NCI-H524 (cell line): Measurements from ENCODE around the gene FOXC1.
A peak's percentile ranks its signal among the peaks of the same experiment; 100 is the strongest.

Experiments used
- DNase-seq, 2 experiments: peaks; one replicate each; lab custom pipeline; 2025; lab: John Stamatoyannopoulos, UW

FOXC1 gene

GRCh38 chr6:1600063-1600763 lies 9.5 kb upstream of the FOXC1 start:
- no peak for DNase-seq

GRCh38 chr6:1600764-1601157 lies 9.0 kb upstream of the FOXC1 start:
- DNase-seq = no peak

- no peak for DNase-seq
Measured at GRCh38 chr6:1601158-1602048, 8.3 kb upstream of the FOXC1 start.

DNA sequence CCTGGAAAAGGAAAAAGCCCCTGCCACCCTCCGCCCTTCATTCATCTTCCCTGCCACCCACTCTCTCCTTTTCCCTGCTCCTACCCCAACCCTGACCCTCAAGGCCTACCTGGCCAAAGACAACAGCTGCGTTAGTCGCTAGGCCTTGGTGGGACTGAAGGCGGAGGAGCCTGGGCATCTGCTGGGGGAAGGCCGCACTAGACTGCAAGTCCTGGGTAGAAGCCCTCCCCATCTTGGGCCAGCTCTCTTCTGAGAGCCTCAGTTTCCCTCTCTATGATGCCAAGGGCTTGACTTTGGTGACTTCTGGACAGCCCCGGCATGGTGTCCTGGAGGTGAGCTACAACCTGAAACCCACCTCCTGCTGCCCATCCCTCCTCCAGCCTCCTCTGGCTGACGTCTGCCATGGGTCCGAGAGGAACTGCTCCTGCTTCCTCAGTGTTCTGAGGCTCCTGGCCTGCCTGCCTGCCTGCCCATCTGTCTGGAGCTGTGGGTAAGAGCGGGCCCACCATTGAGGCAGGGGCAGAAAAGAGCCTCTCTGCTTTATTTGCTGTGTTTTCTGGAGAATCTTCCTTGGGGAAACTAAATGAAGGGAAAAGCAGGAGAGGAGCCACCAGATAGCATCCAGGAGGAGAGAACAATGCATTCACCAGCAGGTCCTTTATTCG lies 7.5 kb upstream of the FOXC1 start:
- DNase-seq = no peak

DNA sequence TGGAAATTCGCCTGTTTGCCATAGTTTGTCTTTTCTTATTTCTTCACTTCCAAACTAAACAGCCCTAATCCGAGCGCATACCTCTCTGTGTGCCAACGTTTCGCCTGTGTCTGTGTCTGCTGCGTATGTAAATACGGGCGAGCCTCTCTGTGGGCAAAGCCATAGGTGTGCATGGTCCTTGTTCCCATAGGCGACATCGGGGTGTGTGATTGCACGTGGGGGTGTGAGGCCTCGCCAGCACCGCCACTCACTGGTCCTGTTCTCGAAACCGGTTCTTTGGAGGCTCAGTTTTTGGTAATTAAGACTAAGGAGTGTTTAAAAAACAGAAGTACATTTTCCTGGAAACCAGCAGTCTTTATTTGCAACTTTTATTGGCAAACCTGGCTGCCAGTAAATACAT lies 6.0 kb upstream of the FOXC1 start:
- DNase-seq = no peak

DNA sequence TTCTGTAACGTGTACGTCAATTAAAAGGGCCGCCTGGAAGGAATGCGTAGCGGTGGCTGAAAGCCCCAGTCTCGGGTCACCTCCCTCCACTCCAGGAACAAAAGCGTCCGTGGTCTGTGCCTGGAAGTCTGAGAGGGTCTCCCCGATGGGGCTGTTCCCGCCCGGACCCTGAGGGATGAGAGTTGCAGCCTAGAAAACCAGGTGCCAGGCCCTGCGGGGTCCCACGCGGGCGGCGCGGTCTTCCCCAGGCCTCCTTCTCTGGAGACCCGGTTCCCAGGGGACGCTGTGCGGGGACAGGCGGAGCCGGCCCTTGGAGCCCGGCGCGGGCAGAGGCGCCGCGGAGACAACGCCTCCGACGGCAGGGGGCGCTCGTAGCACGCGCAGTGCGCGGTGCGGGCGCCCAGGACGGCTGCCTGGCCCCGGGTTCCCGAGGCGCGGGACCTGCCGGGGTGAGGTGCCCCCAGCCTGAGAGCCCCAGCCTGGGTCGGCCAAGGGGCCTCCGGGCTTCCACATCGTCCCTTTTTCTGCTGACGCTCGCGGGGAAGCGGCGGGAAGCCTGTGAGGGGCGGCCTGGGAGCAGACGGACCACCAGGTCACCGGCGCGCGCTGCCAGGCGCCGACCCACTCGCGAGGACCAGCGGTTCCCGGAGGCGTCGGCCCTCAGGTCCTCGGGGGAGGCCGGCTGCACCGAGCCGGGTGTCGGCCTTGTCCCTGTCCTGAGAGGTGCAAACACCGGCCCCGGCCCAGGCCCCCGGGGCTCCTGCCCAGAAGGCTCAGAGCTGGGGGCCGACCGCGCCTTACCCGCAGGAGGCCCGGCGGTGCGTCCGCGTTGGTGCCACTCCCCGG lies 5.3 kb upstream of the FOXC1 start:
- peak; percentile 19 to 78 for DNase-seq

DNA sequence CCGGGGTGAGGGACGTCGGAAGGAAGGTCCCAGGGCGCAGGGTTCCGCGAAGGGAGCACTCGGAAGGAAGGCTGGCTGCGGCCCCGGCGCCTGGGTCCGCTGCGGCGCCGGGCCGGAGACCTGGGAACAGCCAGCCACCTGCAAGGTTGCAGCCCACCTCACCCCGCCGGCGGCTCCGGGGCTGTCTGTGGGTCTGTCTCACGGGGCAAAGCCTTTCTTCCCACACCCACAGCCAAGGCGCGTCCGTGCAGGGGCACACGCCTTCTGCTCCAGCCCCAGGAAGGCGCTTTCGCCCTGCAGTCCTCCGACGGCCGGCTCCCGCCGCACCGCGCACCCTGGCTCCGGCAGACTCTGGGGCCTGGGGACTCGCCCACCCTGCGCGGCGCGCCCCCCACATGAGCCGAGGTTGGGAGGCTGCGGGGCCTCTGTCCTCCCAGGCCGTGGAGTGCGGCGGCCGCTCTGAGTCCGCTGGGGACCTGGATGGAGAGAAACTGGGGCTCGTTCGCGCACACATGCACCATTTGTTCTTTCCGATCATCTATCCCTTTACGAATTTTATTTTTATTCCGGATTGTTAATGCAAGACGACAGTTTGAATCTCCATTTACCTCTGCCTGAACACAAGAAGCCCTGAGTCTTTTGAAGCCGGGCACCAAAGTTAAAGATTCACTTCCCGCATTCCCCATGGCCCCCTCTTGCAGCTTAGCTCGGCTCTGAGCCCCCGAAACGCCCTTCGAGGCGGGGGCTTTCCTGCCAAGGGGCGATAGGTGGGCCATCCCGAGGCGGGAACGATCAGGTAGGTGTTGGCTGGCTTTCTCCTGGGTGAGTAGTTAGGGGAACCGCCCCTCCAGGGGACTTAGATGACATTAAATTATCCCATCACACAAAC lies 4.5 kb upstream of the FOXC1 start:
- DNase-seq = peak in 1 of 2 experiments; percentile 28

GRCh38 chr6:1605893-1606779 lies 3.6 kb upstream of the FOXC1 start:
- DNase-seq = peak in 1 of 2 experiments; percentile 46

DNA sequence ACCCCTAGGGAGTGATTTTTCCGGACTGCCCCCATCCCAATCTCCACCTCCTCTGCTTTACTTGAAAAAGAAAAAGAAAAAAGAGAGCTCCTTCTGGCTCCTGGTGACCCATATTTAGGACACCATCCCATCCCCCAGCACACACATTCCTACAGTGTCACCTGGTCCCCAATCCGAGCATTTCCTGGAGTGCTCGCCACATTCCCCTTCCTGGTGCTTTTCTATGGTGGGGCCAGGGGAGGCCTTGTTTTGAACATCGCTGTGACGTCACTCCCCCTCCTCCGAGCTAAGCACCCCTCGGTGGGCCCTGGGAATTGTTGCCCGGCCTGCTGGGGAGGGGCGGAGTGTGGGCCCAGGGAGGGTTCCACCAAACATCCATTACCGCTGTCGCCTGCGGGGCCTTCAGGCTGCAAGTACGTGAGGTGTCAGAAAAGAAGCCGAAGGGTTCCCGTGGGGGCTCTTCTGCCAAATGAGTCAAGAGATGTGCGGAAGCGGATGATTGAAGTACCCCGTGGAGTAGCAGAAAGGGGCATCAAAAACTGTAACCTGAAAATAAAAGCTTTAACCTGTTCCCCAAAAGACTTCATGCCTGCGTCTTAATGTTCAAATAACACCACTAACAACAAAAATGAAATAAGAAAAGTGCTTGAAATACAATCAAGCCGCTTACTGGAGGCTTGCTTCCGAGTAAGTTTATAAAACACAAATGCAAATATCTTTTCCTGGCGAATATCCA lies 2.8 kb upstream of the FOXC1 start:
- DNase-seq = peak in 1 of 2 experiments; percentile 40

DNA sequence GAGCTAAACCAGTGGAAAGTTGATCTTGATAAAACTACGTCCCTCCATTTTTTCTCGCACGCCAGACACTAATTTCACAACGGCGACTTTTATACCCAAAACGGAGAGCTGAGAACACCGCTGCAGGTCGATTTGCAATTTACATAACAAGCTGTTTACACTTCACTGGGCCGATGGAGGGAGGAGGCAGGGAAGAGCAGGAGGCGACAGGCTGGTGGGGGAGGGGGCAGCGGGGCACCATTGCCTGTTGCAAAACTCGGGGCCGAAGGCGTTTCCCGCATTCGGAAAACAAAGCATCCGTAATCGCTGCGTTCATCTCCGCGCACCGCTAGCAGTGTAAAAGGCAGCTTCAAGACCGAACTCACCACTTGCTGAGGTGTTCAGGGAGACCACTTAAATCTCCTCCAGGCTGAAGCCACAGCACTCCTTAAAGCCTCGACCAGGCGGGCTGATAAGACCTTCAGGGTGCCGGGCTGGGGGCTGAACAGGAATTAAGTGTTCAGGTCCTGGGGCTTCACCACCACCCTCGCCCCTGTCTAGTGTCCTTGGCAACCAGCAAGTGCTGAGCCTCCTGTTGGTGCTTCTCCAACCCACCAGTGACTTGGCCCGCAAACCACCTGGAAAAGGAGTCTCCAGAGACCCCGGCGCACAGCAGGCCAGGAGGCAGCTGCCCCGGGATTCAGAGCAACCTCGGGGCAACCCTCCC lies 2.0 kb upstream of the FOXC1 start:
- DNase-seq = peak; percentile 35 to 71

DNA sequence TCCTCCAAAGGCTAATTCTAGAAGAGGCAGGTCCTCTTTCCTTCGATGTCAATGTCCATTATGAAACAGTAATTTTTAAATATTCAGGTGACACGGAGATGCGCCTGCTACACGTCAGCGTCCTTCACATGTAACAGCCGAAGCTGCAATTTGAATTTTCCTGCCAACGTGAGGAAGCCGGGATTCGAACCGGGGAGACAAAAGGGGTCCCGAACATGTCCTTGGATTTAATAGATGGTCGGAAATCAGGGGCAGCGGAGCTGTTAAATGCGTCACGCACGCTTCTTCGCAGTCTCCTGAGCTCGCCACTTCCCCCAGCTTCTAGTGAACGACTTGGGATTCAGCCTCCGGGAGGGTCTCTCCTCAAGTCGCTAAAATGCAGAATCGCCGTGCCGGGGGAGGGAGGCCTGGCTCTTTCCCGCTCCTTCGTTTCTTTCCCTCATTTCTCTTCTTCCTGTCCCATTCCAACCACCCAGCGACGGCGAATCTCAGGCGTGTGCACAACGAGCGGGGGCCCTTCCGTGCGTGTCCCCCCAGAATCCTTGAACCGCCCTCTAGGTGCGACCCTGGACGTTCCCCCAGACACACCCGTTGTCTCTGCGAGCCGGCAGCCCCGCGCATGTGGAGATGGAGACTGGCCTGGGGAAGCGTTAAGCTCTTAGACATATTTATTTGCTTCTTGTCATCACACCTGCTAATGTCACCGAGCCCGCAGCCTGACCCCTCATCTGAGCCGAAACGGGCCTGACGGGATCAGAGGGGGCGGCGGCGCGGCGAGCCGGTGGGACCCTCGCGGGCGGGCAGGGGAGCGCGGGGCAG lies 1.3 kb upstream of the FOXC1 start:
- DNase-seq = peak in 1 of 2 experiments; percentile 39

- peak in 1 of 2 experiments; percentile 18 for DNase-seq
Measured at GRCh38 chr6:1609041-1609647, 571 bp upstream of the FOXC1 start.

DNA sequence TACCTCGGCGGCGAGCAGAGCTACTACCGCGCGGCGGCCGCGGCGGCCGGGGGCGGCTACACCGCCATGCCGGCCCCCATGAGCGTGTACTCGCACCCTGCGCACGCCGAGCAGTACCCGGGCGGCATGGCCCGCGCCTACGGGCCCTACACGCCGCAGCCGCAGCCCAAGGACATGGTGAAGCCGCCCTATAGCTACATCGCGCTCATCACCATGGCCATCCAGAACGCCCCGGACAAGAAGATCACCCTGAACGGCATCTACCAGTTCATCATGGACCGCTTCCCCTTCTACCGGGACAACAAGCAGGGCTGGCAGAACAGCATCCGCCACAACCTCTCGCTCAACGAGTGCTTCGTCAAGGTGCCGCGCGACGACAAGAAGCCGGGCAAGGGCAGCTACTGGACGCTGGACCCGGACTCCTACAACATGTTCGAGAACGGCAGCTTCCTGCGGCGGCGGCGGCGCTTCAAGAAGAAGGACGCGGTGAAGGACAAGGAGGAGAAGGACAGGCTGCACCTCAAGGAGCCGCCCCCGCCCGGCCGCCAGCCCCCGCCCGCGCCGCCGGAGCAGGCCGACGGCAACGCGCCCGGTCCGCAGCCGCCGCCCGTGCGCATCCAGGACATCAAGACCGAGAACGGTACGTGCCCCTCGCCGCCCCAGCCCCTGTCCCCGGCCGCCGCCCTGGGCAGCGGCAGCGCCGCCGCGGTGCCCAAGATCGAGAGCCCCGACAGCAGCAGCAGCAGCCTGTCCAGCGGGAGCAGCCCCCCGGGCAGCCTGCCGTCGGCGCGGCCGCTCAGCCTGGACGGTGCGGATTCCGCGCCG lies 994 bp downstream of the FOXC1 start:
- DNase-seq = peak in 1 of 2 experiments; percentile 41

DNA sequence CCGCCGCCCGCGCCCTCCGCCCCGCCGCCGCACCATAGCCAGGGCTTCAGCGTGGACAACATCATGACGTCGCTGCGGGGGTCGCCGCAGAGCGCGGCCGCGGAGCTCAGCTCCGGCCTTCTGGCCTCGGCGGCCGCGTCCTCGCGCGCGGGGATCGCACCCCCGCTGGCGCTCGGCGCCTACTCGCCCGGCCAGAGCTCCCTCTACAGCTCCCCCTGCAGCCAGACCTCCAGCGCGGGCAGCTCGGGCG lies 1.5 kb downstream of the FOXC1 start:
- peak in 1 of 2 experiments; percentile 36 for DNase-seq

GRCh38 chr6:1611572-1612298 lies 2.0 kb downstream of the FOXC1 start:
- peak in 1 of 2 experiments; percentile 35 for DNase-seq
